Left forelimb (tissue), 1 donor: ENCODE data around the gene SLC35A5.

Experiments used
- DNase-seq: peaks from one replicate; pipeline ENCODE4 v3.0.0-alpha.2; 2018; ENCODE audit warnings: low spot score

SLC35A5 gene

GRCh38 chr3:112627419-112627818 is 65.6 kb downstream of the SLC35A5 start:
- no peak for DNase-seq

- DNase-seq: no peak
These were observed 66.1 kb downstream of the SLC35A5 start for GRCh38 chr3:112627919-112628466.

- no peak for DNase-seq
These were observed 67.6 kb downstream of the SLC35A5 start for GRCh38 chr3:112629425-112629824.

GRCh38 chr3:112631257-112631656 is 69.4 kb downstream of the SLC35A5 start:
- DNase-seq: no peak

GRCh38 chr3:112632596-112632995 is 70.8 kb downstream of the SLC35A5 start:
- DNase-seq: no peak

- no peak for DNase-seq
These were observed 71.3 kb downstream of the SLC35A5 start for GRCh38 chr3:112633191-112633590.

GRCh38 chr3:112633757-112634156 is 71.9 kb downstream of the SLC35A5 start:
- no peak for DNase-seq

- DNase-seq: no peak
These were observed 73.1 kb downstream of the SLC35A5 start for GRCh38 chr3:112634786-112635541.
